Effector memory CD4-positive, alpha-beta T cell (primary cell): ENCODE measurements around the gene GDF9.

Experiments
- DNase-seq, 3 donors: peaks; one replicate each; pipeline ENCODE4 v3.0.0-alpha.2; 2020
- H3K27ac ChIP-seq: 2 replicates; pipeline ENCODE4 v1.7.0; 2013; ENCODE audit warnings: mild to moderate bottlenecking, low read length, moderate library complexity; ENCODE audit not compliant: insufficient read depth, poor library complexity, severe bottlenecking
- H3K27me3 ChIP-seq: replicated peaks from 2 replicates; pipeline ENCODE4 v1.7.0; 2013; ENCODE audit warnings: mild to moderate bottlenecking, low read length; ENCODE audit not compliant: insufficient read depth, control insufficient read depth, poor library complexity, severe bottlenecking
- H3K36me3 ChIP-seq: 2 replicates; pipeline ENCODE4 v1.7.0; 2013; ENCODE audit warnings: mild to moderate bottlenecking, low read length, moderate library complexity; ENCODE audit not compliant: control insufficient read depth, insufficient read depth
- H3K4me1 ChIP-seq: 2 replicates; pipeline ENCODE4 v1.7.0; 2013; ENCODE audit warnings: low read length, mild to moderate bottlenecking; ENCODE audit not compliant: control insufficient read depth, insufficient read depth, poor library complexity, severe bottlenecking
- H3K4me3 ChIP-seq: 2 replicates; pipeline ENCODE4 v1.7.0; 2013; ENCODE audit warnings: low read length, low read depth, mild to moderate bottlenecking; ENCODE audit not compliant: insufficient read depth, poor library complexity, severe bottlenecking
- H3K9me3 ChIP-seq: 2 replicates; pipeline ENCODE4 v1.7.0; 2013; ENCODE audit warnings: mild to moderate bottlenecking, low read length, moderate library complexity; ENCODE audit not compliant: control insufficient read depth

The GDF9 gene

DNA sequence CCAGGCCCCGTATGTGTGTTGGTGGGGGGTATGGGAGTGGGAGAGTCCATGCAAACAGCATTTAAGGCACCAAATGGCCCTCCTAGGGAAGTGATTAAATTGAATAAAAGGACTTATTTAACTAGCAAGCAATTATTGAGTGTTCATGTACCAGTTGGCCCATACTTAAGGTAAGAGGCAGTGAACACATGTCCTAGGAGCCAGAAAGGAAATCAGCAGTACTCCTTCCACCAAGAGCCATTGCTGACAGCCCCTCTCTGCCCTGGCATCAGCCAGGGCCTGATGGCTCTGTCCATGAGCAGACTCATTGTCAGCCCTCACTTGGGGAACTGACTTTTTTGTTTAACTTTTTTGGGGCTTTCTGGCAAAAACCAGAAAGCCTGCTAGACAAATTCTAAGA lies 25.4 kb downstream of the GDF9 start:
- DNase-seq: no peak
- H3K36me3 ChIP-seq: no peaks in the 10 kb centered on the region
- H3K27me3 ChIP-seq: no peaks in the 10 kb centered on the region
- H3K27ac ChIP-seq: no peak overlapping the region
- H3K9me3 ChIP-seq: no peaks in the 10 kb centered on the region
- H3K4me1 ChIP-seq: no peaks in the 10 kb centered on the region
- no peak overlapping the region for H3K4me3 ChIP-seq

DNA sequence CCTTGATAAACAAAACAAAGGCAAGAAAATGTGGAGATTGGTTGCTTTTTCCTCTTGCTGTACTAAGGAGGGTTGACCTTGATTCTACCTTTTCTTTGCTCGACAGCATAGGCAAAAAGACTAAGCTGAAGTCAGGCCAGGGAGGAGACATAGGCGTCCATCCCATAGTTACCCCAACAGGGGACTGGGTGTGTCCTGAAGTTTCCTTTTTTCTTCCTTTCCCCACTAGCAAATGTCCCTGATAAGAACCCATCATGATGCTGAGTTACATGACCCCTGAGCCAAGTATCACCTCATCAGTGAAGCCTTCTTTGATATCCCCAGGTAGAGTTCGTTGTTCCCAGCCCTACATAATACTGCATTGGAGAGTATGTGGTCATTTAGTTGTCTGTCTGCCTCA lies 26.0 kb downstream of the GDF9 start:
- no peaks in the 10 kb centered on the region for H3K27me3 ChIP-seq
- H3K36me3 ChIP-seq: no peaks in the 10 kb centered on the region
- no peaks in the 10 kb centered on the region for H3K4me1 ChIP-seq
- no peak overlapping the region for H3K27ac ChIP-seq
- no peak for DNase-seq
- H3K9me3 ChIP-seq: no peaks in the 10 kb centered on the region
- H3K4me3 ChIP-seq: no peak overlapping the region

DNA sequence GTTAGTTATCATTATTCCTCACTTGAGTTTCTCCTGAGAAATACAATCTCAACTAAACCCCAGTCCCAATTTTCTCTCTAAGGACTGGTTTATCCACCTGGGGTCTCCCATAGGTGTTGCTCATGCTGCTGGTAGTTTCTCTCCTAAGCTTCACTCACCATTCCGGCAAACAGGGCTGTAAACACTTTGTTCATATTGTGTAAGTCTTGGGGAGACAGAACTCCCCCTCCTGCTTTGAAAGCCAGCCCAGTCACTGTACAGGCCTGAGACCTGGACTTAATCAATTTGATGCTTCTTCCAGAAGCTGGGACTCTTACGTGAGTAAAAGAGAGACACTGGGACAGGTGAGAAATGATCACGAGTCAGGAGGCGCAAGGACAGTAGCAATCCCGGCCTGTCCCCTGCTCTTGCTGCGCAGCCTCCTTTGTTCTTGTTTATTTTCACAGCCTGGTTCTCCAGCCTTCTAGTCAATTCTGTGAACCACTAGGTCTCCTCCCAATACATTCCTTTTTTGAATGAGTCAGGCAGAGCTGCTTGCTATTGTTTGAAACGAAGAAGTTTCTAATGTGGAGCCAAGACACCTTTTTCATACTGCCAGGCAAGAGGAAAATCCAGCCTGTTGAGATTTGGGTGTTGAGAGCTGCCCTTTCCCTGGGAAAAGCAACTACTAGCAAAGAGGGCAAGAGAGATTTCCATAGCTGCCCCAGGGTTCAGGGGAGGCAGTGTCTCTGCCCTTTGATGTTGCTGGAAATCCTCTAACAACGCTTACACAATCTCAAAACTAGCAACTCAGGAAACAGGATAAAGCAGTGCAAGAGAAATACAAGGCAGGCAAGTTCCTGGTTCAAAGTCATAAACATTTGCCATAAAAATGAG lies 26.6 kb downstream of the GDF9 start:
- Histone ChIP-seq H3K36me3 (no peaks in the 10 kb centered on the region), H3K9me3 (no peaks in the 10 kb centered on the region), H3K4me1 (no peaks in the 10 kb centered on the region), H3K27ac (no peak overlapping the region), H3K27me3 (no peaks in the 10 kb centered on the region), H3K4me3 (no peak overlapping the region)
- DNase-seq: no peak

DNA sequence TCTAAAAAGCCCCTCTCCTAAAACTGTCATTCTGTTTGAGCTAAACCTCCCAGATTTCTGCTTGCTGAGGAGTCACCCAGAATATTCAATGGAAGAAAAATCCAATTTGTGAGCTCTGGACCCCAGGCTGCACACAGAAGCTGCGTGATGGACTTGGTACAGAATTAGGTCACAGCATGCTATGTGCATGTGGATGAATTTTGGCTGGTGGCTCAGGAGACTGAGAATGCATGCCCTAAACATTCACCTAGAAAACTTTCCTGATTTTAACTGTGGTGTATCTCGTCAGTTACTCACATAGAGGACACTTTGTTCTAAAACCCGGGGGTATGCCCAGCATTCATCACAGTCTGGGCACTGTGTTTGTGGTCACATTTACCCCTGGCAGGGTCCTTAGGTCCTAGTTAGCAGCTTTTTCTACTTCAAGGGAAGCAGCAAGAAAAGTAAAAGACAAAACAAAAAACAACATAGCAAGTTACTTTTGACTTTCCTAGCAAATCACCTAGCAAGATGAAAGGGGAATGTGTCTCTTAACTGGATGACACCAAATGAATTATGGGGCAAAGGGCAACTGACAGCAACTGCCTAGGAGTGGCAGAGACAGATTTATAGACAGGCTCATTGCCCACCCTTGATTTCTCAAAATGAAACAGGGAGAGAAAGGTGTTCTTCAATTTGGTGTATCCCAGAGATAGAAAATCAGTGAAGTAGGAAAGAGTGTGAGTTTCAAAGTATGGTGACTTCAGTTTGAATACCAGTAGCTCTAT lies 27.6 kb downstream of the GDF9 start:
- Histone ChIP-seq H3K4me3 (no peak overlapping the region), H3K4me1 (no peaks in the 10 kb centered on the region), H3K27ac (no peak overlapping the region), H3K27me3 (no peaks in the 10 kb centered on the region), H3K36me3 (no peaks in the 10 kb centered on the region), H3K9me3 (no peaks in the 10 kb centered on the region)
- DNase-seq: no peak

DNA sequence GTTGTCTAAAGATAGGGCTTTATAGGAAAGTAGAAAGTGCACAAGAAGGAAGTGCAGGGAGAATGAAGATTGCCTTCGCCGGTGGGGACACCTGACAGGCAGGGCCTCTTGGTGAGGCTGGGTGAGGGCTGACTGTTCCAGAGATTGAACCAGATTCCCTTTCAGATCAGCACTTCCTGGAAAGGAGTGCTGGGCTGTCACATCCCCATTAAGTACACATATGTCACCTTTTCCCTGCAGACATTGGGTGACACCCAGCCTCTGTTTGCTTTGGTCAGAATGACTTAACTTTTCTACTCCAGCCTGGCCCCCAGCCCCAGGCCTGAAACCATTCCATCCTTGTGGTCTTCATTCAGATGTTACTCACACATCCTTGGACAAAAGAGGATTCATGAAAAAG lies 28.4 kb downstream of the GDF9 start:
- no peaks in the 10 kb centered on the region for H3K9me3 ChIP-seq
- H3K4me3 ChIP-seq: no peak overlapping the region
- no peaks in the 10 kb centered on the region for H3K4me1 ChIP-seq
- no peaks in the 10 kb centered on the region for H3K36me3 ChIP-seq
- no peaks in the 10 kb centered on the region for H3K27me3 ChIP-seq
- no peak overlapping the region for H3K27ac ChIP-seq
- DNase-seq: no peak

DNA sequence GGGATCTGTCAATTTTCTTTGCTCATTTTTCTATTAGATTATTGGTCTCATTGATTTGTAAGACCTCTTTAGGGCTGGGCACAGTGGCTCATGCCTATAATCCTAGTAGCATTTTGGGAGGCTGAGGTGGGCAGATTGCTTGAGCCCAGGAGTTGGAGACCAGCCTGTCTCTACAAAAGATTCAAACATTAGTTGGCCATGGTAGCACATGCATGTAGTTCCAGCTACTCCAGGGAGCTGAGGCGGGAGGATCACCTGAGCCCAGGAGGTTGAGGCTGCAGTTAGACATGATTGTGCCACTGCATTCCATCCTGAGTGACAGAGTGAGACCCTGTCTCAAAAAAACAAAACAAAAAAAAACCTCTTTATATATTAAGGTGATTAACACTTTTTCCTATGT lies 29.4 kb downstream of the GDF9 start:
- Histone ChIP-seq H3K27ac (no peak overlapping the region), H3K4me1 (no peaks in the 10 kb centered on the region), H3K9me3 (no peaks in the 10 kb centered on the region), H3K27me3 (no peaks in the 10 kb centered on the region), H3K36me3 (no peaks in the 10 kb centered on the region), H3K4me3 (no peak overlapping the region)
- DNase-seq: no peak

DNA sequence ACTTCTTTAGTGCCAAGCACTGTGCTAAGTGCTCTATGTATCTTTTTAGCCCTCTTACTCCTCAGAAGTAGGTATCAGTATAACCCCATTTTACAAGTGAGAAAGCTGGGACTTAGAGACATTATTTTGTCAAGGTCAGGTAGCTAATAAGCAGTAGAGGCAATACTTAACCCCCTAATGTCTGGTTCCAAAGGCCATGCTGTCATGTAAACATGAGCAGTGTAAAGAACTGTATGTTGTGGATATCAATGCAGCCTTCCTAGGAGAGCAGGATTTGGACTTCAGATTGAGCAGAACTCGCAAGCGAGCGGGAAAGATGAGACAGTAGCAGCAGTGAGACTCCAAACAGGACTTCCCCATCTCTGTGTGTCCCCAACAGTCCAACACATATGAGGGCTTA lies 32.2 kb downstream of the GDF9 start:
- Histone ChIP-seq H3K4me1 (peaks cover 8% of the 10 kb centered on the region), H3K27me3 (peaks cover 14% of the 10 kb centered on the region), H3K36me3 (no peaks in the 10 kb centered on the region), H3K27ac (no peak overlapping the region), H3K9me3 (no peaks in the 10 kb centered on the region), H3K4me3 (no peak overlapping the region)
- no peak for DNase-seq

DNA sequence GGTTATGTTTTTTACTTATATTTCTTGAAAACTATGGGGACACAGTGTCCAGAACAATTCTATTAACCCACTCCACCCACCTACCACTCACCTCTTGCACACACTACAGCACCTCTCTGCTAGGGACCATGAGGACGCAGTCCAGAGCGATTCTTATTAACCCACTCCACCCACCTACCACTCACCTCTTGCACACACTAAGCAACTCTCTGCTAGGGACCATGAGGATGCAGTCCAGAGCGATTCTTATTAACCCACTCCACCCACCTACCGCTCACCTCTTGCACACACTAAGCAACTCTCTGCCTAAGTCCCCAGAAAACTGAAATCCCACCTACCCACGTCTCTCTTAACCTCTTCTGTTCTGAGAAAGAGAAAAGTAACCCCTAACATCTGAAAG lies 33.7 kb downstream of the GDF9 start:
- Histone ChIP-seq H3K36me3 (no peaks in the 10 kb centered on the region), H3K4me3 (no peak overlapping the region), H3K9me3 (no peaks in the 10 kb centered on the region), H3K4me1 (peaks cover 8% of the 10 kb centered on the region), H3K27ac (no peak overlapping the region), H3K27me3 (peaks cover 14% of the 10 kb centered on the region)
- DNase-seq: no peak

DNA sequence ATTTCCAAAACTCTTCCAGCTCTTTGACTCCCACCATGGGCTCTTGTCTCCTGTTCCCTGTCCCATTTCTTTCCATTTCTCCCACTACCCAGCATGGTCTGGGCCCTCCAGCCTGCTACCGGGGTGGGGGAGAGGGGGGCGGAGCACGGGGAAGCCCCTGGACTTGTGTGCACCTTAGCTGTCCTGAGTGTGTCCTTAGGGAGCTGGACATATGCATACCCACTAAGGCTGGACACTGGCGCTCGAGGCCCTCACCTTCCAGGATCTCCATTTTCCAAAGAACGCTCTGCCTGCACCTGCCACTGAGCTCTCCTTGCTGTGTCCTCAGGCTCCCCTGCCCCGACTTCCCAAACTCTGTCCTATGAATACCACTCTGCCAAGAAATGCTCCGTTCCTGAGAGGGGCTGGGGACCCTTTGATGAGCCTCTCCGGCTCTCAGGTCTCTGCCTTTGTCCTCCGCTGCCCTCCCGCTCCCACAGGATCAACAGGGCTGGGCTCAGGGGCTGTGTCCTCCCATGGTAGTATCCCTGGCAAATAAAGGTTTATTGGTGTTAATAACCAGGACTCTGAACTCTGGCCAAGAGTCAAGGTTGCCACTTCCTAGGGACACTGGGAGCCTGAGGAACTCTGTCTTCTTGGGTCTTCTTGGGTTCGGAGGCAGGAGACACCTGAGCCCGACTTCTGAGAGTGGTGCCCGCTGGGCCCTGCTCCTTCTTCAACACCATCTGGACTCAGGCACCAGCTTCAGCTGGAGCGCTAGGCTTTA lies 35.0 kb downstream of the GDF9 start:
- no peak for DNase-seq
- no peak overlapping the region for H3K27ac ChIP-seq
- no peak overlapping the region for H3K4me3 ChIP-seq
- H3K9me3 ChIP-seq: no peaks in the 10 kb centered on the region
- peaks cover 8% of the 10 kb centered on the region for H3K4me1 ChIP-seq
- H3K36me3 ChIP-seq: no peaks in the 10 kb centered on the region
- H3K27me3 ChIP-seq: peaks cover 23% of the 10 kb centered on the region
